Duodenal mucosa (tissue), 2 donors: ENCODE measurements around the gene SNX18.

Experiments
- H3K27ac ChIP-seq: one replicate; pipeline ENCODE4 v1.7.0; 2013; ENCODE audit warnings: low read depth, low read length
- H3K27me3 ChIP-seq, 2 donors: one replicate each; pipeline ENCODE4 v1.7.0; 2013; ENCODE audit warnings: low read length in 2 of 2, control low read depth in 1 of 2; ENCODE audit not compliant: insufficient read depth in 2 of 2, control insufficient read depth in 1 of 2
- H3K36me3 ChIP-seq, 2 donors: one replicate each; pipeline ENCODE4 v1.7.0; 2013; ENCODE audit warnings: low read length in 2 of 2, control low read depth in 1 of 2; ENCODE audit not compliant: insufficient read depth in 2 of 2, control insufficient read depth in 1 of 2
- H3K4me1 ChIP-seq, 2 donors: one replicate each; pipeline ENCODE4 v1.7.0; 2013; ENCODE audit warnings: low read length in 2 of 2, control low read depth in 1 of 2; ENCODE audit not compliant: insufficient read depth in 2 of 2, control insufficient read depth in 1 of 2
- H3K4me3 ChIP-seq, 2 donors: one replicate each; pipeline ENCODE4 v1.7.0; 2013; ENCODE audit warnings: low read length in 2 of 2, low read depth in 1 of 2
- H3K9ac ChIP-seq, 2 donors: one replicate each; pipeline ENCODE4 v1.7.0; 2013; ENCODE audit warnings: low read length in 2 of 2, low read depth in 1 of 2
- H3K9me3 ChIP-seq, 2 donors: one replicate each; pipeline ENCODE4 v1.7.0; 2013; ENCODE audit warnings: low read length in 2 of 2, control low read depth in 1 of 2; ENCODE audit not compliant: control insufficient read depth in 1 of 2

The SNX18 gene

DNA sequence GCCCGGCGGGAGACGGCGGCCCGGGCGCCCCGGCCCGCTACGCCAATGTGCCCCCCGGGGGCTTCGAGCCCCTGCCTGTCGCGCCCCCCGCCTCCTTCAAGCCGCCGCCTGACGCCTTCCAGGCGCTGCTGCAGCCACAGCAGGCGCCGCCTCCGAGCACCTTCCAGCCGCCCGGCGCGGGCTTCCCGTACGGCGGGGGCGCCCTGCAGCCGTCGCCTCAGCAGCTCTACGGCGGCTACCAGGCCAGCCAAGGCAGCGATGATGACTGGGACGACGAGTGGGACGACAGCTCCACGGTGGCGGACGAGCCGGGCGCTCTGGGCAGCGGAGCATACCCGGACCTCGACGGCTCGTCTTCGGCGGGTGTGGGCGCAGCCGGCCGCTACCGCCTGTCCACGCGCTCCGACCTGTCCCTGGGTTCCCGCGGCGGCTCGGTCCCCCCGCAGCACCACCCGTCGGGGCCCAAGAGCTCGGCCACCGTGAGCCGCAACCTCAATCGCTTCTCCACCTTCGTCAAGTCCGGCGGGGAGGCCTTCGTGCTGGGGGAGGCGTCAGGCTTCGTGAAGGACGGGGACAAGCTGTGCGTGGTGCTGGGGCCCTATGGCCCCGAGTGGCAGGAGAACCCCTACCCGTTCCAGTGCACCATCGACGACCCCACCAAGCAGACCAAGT lies 723 bp downstream of the SNX18 start:
- Histone ChIP-seq H3K4me1 (peaks cover 40 to 49% of the 10 kb centered on the region in 2 donors), H3K9me3 (no peaks in the 10 kb centered on the region), H3K27ac (peak overlapping the region; percentile 63), H3K9ac (peak overlapping the region; percentile 73 to 88), H3K27me3 (no peaks in the 10 kb centered on the region), H3K36me3 (no peaks in the 10 kb centered on the region), H3K4me3 (peak overlapping the region; percentile 89 to 91)

DNA sequence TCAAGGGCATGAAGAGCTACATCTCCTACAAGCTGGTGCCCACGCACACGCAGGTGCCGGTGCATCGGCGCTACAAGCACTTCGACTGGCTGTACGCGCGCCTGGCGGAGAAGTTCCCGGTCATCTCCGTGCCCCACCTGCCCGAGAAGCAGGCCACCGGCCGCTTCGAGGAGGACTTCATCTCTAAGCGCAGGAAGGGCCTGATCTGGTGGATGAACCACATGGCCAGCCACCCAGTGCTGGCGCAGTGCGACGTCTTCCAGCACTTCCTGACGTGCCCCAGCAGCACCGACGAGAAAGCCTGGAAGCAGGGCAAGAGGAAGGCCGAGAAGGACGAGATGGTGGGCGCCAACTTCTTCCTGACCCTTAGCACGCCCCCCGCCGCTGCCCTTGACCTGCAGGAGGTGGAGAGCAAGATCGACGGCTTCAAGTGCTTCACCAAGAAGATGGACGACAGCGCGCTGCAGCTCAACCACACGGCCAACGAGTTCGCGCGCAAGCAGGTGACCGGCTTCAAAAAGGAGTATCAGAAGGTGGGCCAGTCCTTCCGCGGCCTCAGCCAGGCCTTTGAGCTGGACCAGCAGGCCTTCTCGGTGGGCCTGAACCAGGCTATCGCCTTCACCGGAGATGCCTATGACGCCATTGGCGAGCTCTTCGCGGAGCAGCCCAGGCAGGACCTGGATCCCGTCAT lies 1.4 kb downstream of the SNX18 start:
- Histone ChIP-seq H3K4me3 (peak overlapping the region; percentile 89 to 91), H3K4me1 (peaks cover 47 to 55% of the 10 kb centered on the region in 2 donors), H3K36me3 (no peaks in the 10 kb centered on the region), H3K27ac (no peak overlapping the region), H3K9ac (peak overlapping the region; percentile 73 to 88), H3K27me3 (no peaks in the 10 kb centered on the region), H3K9me3 (no peaks in the 10 kb centered on the region)

DNA sequence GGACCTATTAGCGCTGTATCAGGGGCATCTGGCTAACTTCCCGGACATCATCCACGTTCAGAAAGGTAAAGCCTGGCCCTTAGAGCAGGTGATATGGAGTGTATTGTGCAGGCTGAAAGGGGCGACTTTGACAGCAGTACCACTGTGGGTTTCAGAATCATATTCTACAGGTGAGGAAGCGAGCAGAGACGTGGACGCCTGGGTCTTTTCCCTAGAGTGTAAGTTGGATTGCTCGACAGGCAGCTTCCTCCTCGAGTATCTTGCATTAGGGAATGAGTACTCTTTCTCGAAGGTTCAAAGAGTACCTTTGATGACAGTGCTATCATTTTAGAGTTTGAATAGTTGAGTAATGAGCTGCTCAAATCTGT lies 1.9 kb downstream of the SNX18 start:
- peaks cover 52 to 58% of the 10 kb centered on the region in 2 donors for H3K4me1 ChIP-seq
- peak overlapping the region; percentile 89 to 91 for H3K4me3 ChIP-seq
- H3K27ac ChIP-seq: no peak overlapping the region

DNA sequence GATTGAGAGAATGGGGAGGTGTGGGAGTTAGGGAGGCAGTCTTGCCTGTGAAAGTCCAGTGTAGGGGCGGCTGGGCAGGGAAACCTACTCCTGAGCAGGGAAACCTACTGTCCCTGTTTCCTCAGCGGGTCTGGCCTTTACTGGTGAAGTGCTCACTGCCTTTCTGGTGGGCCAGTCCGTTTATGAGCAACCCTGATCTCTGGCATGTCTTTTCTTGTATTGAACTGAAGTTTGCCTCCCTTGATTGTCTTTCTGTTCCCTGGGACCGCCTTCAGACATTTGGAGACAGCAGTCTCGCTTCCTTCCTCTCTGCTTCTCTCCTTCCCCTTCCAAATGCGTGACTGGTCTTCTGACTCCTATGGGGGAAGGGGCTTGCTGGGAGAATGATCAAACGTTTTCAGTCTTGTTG lies 2.9 kb downstream of the SNX18 start:
- peaks cover 61 to 65% of the 10 kb centered on the region in 2 donors for H3K4me1 ChIP-seq
- H3K4me3 ChIP-seq: peak overlapping the region; percentile 89 to 91
- no peaks in the 10 kb centered on the region for H3K9me3 ChIP-seq
- no peaks in the 10 kb centered on the region for H3K36me3 ChIP-seq
- peak overlapping the region; percentile 37 for H3K27ac ChIP-seq
- no peaks in the 10 kb centered on the region for H3K27me3 ChIP-seq
- peak overlapping the region; percentile 73 to 88 for H3K9ac ChIP-seq

More for the DNA sequence above, 1.9 kb downstream of the SNX18 start:
- Histone ChIP-seq H3K36me3 (no peaks in the 10 kb centered on the region), H3K9me3 (no peaks in the 10 kb centered on the region), H3K27me3 (no peaks in the 10 kb centered on the region), H3K9ac (peak overlapping the region; percentile 73 to 88)

DNA sequence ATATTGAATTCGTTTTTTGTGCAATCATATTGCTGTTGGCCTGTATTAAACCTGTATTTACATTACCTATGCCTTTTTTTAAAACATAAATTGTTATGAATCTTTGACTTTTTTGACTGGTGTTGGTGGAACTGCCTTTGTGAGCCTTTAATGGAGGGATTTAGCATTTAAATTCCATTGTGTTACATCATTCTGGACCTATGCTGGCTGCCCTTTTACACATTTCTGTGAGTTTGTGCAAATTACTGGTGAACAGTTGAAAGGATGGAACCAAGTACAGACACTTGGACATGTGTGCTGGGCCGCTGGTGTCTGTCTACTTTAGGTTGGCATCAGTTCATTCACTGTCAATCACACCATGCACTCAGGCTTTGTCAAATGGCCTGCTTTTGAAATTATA lies 3.4 kb downstream of the SNX18 start:
- Histone ChIP-seq H3K4me3 (peak overlapping the region; percentile 89 to 91), H3K9me3 (no peaks in the 10 kb centered on the region), H3K9ac (peak overlapping the region; percentile 73 to 88), H3K27me3 (no peaks in the 10 kb centered on the region), H3K4me1 (peaks cover 66 to 69% of the 10 kb centered on the region in 2 donors), H3K36me3 (no peaks in the 10 kb centered on the region), H3K27ac (no peak overlapping the region)

DNA sequence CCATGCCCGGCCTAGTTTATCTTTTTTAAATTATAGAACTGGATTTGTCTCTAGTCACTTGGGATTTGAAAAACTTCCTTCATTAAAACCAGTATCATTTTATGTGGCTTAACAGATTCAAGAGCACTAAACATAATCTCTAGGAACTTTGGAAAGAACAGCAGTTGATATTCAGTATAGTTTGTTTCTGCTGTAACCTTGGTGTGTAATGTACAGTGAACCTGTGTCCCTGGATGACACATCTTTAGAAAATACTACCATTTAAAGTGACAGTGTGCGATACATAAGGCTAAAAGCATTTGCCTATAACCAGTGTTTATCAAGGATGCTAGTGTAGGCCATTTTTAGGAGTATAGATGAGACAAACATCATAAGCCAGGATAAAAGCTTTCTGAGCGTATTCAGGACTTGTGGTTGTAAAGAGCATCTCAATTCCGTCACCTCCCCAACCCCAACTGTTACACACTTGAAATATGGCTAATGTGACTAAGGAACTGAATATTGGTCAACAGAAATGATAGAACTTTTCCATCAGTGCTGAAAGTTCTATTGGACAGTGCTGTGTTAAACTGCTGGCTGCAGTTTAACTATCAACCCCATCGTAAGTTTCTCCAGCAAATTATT lies 4.4 kb downstream of the SNX18 start:
- H3K9me3 ChIP-seq: no peaks in the 10 kb centered on the region
- peak overlapping the region; percentile 40 to 89 for H3K4me3 ChIP-seq
- H3K27me3 ChIP-seq: no peaks in the 10 kb centered on the region
- H3K27ac ChIP-seq: no peak overlapping the region
- no peak overlapping the region for H3K9ac ChIP-seq
- peaks cover 68 to 72% of the 10 kb centered on the region in 2 donors for H3K4me1 ChIP-seq
- H3K36me3 ChIP-seq: no peaks in the 10 kb centered on the region

DNA sequence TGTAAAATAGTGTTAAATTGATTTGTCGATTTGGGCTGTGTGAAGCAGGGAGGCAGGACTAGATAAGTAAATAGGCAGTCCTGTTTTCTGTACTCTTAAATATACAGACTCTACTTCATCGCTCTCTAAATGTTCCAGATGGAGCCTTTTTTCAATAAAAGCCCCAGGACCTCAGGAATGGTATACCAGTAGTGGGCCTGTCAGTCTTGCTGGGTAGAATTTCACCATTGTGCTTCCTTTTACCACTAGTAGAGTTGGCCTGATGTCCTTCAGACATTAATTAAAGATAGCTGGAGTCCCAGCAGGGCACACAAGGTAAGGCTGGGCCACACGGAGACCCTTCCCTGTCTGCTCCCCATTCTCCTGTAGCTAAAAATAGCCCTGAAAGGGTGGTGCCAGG lies 6.0 kb downstream of the SNX18 start:
- H3K27ac ChIP-seq: peak overlapping the region; percentile 53
- peak overlapping the region; percentile 20 to 46 for H3K9ac ChIP-seq
- H3K4me3 ChIP-seq: peak overlapping the region; percentile 19 to 44
- H3K27me3 ChIP-seq: no peaks in the 10 kb centered on the region
- no peaks in the 10 kb centered on the region for H3K36me3 ChIP-seq
- H3K4me1 ChIP-seq: peaks cover 80 to 81% of the 10 kb centered on the region in 2 donors
- H3K9me3 ChIP-seq: no peaks in the 10 kb centered on the region

DNA sequence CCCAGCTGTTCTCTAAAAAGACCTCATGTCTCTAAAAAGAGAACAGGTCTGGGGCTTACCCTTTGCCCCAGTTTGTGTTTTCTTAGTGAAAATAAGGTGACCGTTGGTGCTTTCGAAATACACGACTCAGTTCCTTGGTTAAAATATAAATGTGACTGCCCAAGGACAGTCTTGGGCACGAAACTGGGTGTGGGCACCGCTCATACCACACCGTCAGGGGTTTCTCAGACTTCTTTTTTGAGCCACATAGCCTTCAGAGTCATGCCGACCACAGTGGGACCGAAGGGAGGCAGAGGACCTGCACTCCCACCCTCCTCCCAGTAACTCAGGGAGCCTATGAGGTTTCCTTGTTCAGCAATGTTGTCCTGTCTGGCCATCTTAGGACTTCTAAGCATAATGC lies 6.5 kb downstream of the SNX18 start:
- H3K9me3 ChIP-seq: no peaks in the 10 kb centered on the region
- no peaks in the 10 kb centered on the region for H3K36me3 ChIP-seq
- H3K4me3 ChIP-seq: peak overlapping the region; percentile 19 to 44
- peaks cover 81 to 85% of the 10 kb centered on the region in 2 donors for H3K4me1 ChIP-seq
- H3K27ac ChIP-seq: peak overlapping the region; percentile 53
- no peaks in the 10 kb centered on the region for H3K27me3 ChIP-seq
- peak overlapping the region; percentile 20 to 46 for H3K9ac ChIP-seq

DNA sequence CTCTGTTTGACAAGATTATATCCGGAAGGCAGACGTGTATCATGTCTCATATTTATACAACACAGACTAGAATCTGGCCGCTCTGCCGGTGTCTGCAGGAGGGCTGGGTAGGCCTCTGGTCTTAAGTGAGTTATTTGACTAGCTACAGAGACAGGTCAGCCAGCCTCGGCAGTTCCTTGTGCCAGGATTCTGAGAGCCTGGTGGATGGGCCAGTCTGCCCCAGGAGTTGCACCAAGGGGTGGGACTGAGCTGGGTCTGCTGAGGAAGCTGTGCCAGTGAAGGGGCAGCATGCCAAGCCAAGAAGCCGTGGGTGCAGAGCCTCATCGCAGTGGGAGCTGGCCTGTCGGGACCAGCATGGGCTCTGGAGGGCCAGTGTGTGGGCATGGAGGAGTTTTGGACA lies 7.1 kb downstream of the SNX18 start:
- Histone ChIP-seq H3K9ac (peak overlapping the region; percentile 35 to 46), H3K27ac (peak overlapping the region; percentile 53), H3K4me1 (peaks cover 81 to 87% of the 10 kb centered on the region in 2 donors), H3K27me3 (no peaks in the 10 kb centered on the region), H3K36me3 (no peaks in the 10 kb centered on the region), H3K9me3 (no peaks in the 10 kb centered on the region), H3K4me3 (peak overlapping the region; percentile 38 to 52)

DNA sequence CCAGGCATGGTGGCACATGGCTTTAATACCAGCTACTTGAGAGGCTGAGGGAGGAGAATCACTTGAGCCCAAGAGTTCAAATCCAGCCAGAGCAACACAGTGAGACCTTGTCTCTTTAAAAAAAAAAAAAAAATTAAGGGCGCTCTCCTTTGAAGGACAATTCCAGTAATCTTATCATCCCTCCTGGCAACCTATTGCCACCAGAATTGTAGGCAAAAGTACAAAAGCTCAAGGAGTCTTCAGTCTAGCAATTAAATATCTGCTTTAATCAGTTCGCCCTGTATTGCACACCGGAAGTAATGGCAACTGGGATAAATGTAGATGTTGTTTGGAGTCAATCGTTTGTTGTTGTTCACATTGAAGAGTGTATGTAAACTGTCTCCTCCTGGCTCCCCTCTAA lies 7.7 kb downstream of the SNX18 start:
- peak overlapping the region in 1 of 2 donors; percentile 18 for H3K4me3 ChIP-seq
- no peaks in the 10 kb centered on the region for H3K9me3 ChIP-seq
- no peaks in the 10 kb centered on the region for H3K27me3 ChIP-seq
- peak overlapping the region in 1 of 2 donors; percentile 35 for H3K9ac ChIP-seq
- peaks cover 84 to 88% of the 10 kb centered on the region in 2 donors for H3K4me1 ChIP-seq
- H3K36me3 ChIP-seq: no peaks in the 10 kb centered on the region
- no peak overlapping the region for H3K27ac ChIP-seq
